HL-60 (cell line): ENCODE data around the gene HPCAL1.

ENCODE experiments used
- CTCF ChIP-seq: IDR thresholded peaks from one replicate; pipeline ENCODE4 v1.5.1; 2011; ENCODE audit warnings: low read length, control low read depth, inconsistent platforms; ENCODE audit not compliant: insufficient read depth
- GABPA ChIP-seq: IDR thresholded peaks from 2 replicates; pipeline ENCODE4 v1.6.1; 2012; ENCODE audit warnings: low read depth
- POLR2AphosphoS5 ChIP-seq: IDR thresholded peaks from 2 replicates; pipeline ENCODE4 v1.6.1; 2012; ENCODE audit warnings: low read depth

- TF ChIP-seq CTCF, result no peak
- no peak for TF ChIP-seq GABPA
- TF ChIP-seq POLR2AphosphoS5, result no peak
Observed at GRCh38 chr2:10341193-10341592, 38.5 kb downstream of the HPCAL1 start.
